Mucosa of descending colon (tissue), 3 donors: ENCODE measurements around the gene ABCC6. TPM values are rescaled to one million over a fixed set of nuclear protein-coding genes. Genes with fewer than 3 reads are reported as not detected.
"Not testable (repeated sequence)": the region's sequence is repeated elsewhere in the genome, so short reads cannot be mapped to it uniquely, and the experiment has no call there.

ENCODE experiments used
- ATAC-seq: fragments of 200-7000 bp; cut with Tn5 transposase; one replicate; pipeline ENCODE4 v1.9.1; 2020; ENCODE audit warnings: mild to moderate bottlenecking, moderate library complexity
- DNase-seq, 3 donors: peaks; one replicate each; pipeline ENCODE4 v3.0.0-alpha.2; 2020
- H3K36me3 ChIP-seq: fragments of 200-600 bp; one replicate; pipeline ENCODE4 v1.8.0; 2021; ENCODE audit warnings: low read depth, mild to moderate bottlenecking
- H3K4me1 ChIP-seq: fragments of 200-600 bp; one replicate; pipeline ENCODE4 v1.8.0; 2021; ENCODE audit warnings: low read depth, mild to moderate bottlenecking
- H3K4me3 ChIP-seq: fragments of 200-600 bp; one replicate; pipeline ENCODE4 v1.8.0; 2021; ENCODE audit warnings: mild to moderate bottlenecking
- H3K9me3 ChIP-seq: fragments of 200-600 bp; one replicate; pipeline ENCODE4 v1.8.0; 2021; ENCODE audit warnings: mild to moderate bottlenecking
- intact Hi-C, 2 donors: fragments of 100-400 bp; cut with DNase I in 1 of 2; cut with micrococcal nuclease in 1 of 2; formaldehyde crosslinking; loops; one replicate each; pipeline versions ENCODE4 v1.11.0 to v1.11.1; 2022; cut with DNase I, micrococcal nuclease
- total RNA-seq, 3 donors: library from RNA; stranded (reverse); fragmentation: NEBNext Ultra II Directional in 2 of 3; extraction: Animal tissue kit (Norgen Biotek cat#: 25700) in 2 of 3; gene quantifications; one replicate each; pipeline versions ENCODE4 v1.2.1 to v1.2.4, GENCODE V29; 2021 to 2023
- TF ChIP-seq, protein P1 (sequence below): fragments of 200-600 bp; IDR thresholded peaks from one replicate; pipeline ENCODE4 v1.8.0; 2022; ENCODE audit warnings: antibody characterized with exemption, mild to moderate bottlenecking
- donor health status: DM: no; HTN: no; CAD: no; lungs with moderate emphysema.
- donor health status: DM: no; HTN: no; CAD: no.
- donor health status: DM: no; HTN: yes; CAD: no.

The ABCC6 gene
- total RNA-seq, 3 donors from 2014 or later, result 12.2 to 34.3 (median 26.4) TPM

GRCh38 chr16:16107839-16108238, 115.5 kb downstream of the ABCC6 start:
- intact Hi-C loops, result no loop called here
- TF ChIP-seq, protein P1, sequence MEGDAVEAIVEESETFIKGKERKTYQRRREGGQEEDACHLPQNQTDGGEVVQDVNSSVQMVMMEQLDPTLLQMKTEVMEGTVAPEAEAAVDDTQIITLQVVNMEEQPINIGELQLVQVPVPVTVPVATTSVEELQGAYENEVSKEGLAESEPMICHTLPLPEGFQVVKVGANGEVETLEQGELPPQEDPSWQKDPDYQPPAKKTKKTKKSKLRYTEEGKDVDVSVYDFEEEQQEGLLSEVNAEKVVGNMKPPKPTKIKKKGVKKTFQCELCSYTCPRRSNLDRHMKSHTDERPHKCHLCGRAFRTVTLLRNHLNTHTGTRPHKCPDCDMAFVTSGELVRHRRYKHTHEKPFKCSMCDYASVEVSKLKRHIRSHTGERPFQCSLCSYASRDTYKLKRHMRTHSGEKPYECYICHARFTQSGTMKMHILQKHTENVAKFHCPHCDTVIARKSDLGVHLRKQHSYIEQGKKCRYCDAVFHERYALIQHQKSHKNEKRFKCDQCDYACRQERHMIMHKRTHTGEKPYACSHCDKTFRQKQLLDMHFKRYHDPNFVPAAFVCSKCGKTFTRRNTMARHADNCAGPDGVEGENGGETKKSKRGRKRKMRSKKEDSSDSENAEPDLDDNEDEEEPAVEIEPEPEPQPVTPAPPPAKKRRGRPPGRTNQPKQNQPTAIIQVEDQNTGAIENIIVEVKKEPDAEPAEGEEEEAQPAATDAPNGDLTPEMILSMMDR, result no peak
- Histone ChIP-seq H3K9me3 (no peaks in the 10 kb centered on the region), H3K36me3 (peaks cover 3% of the 10 kb centered on the region), H3K4me1 (no peaks in the 10 kb centered on the region), H3K4me3 (no peak overlapping the region)
- no peak for DNase-seq
- ATAC-seq, result no peak

- H3K4me1 ChIP-seq, result no peaks in the 10 kb centered on the region
- intact Hi-C loops, result no loop called here
- H3K9me3 ChIP-seq, result no peaks in the 10 kb centered on the region
- peaks cover under 1% of the 10 kb centered on the region for H3K36me3 ChIP-seq
- ATAC-seq (no peak), DNase-seq (no peak)
- TF ChIP-seq, protein P1, result no peak
- no peak overlapping the region for H3K4me3 ChIP-seq
These were observed 116.8 kb downstream of the ABCC6 start for GRCh38 chr16:16106466-16106865.

DNA sequence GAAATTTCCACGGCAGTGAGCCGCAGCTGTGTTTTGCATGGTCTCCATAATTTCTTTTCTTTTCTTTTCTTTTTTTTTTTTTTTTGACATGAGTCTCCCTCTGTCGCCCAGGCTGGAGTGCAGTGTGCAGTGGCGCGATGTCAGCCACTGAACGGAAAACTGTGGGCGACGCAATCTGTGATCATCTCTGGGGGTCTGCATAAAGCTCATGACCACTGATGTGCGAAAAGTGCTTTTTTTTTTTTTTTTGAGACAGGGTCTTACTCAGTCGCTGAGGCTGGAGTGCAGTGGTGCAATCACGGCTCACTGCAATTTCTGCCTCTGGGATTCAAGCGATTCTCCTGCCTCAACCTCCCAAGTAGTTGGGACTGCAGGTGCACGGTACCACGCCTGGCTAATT, 117.6 kb downstream of the ABCC6 start:
- Histone ChIP-seq H3K9me3 (no peaks in the 10 kb centered on the region), H3K4me1 (no peaks in the 10 kb centered on the region), H3K4me3 (no peak overlapping the region), H3K36me3 (no peaks in the 10 kb centered on the region)
- TF ChIP-seq, protein P1, result no peak
- DNase-seq, result no peak
- intact Hi-C loops, result no loop called here
- ATAC-seq, result no peak

GRCh38 chr16:16104804-16105141, 118.5 kb downstream of the ABCC6 start:
- H3K36me3 ChIP-seq, ATAC-seq, H3K4me3 ChIP-seq, DNase-seq, H3K9me3 ChIP-seq, intact Hi-C loops, H3K4me1 ChIP-seq: not testable (repeated sequence)

GRCh38 chr16:16104132-16104803, 119.0 kb downstream of the ABCC6 start:
- H3K36me3 ChIP-seq, H3K4me3 ChIP-seq, H3K4me1 ChIP-seq, DNase-seq, H3K9me3 ChIP-seq, intact Hi-C loops, ATAC-seq: not testable (repeated sequence)

DNA sequence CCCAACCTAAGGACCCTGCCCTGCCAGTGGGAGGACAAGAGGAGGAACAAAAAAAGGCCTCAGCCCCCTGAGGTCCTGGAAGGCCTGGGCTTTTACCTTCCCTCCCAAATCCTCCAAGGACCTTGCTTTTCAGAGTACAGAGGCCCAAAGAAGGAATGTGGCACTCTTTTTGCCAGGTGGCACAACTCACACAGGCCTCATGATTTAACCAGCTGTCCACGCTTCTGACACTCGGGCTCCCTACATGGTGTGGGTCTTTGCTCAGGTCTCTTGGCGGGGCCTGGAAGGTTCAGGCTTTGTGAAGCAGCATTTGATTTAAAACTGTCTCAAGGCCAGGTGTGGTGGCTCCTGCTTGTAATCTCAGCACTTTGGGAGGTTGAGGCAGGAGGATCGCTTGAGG, 120.6 kb downstream of the ABCC6 start:
- no peaks in the 10 kb centered on the region for H3K4me1 ChIP-seq
- intact Hi-C loops, result no loop called here
- no peaks in the 10 kb centered on the region for H3K36me3 ChIP-seq
- ATAC-seq, result no peak
- TF ChIP-seq, protein P1, result no peak
- no peak overlapping the region for H3K4me3 ChIP-seq
- no peaks in the 10 kb centered on the region for H3K9me3 ChIP-seq
- no peak for DNase-seq

- Histone ChIP-seq H3K9me3 (no peaks in the 10 kb centered on the region), H3K36me3 (no peaks in the 10 kb centered on the region), H3K4me1 (no peaks in the 10 kb centered on the region), H3K4me3 (no peak overlapping the region)
- TF ChIP-seq, protein P1, result no peak
- intact Hi-C loops, result no loop called here
- no peak for DNase-seq
- no peak for ATAC-seq
These were observed 121.7 kb downstream of the ABCC6 start for GRCh38 chr16:16101585-16101984.
